H1 (cell line): ENCODE results near the gene CAPN13. TPM values are rescaled to one million over a fixed set of nuclear protein-coding genes. Genes with fewer than 3 reads are reported as not detected.

Experiments
- CTCF ChIA-PET: fragments of 300-600 bp; sonication (Branson Sonifier 250); formaldehyde crosslinking; loops from one replicate; lab custom pipeline; 2021; ENCODE audit not compliant: partially characterized antibody; lab: Charles Lee
- POLR2A ChIA-PET: fragments of 300-600 bp; sonication (Branson Sonifier 250); formaldehyde crosslinking; loops from one replicate; lab custom pipeline; 2021; ENCODE audit warnings: inconsistent platforms; ENCODE audit not compliant: partially characterized antibody; lab: Charles Lee
- DNase-seq, 2 experiments: peaks; one replicate each; pipeline versions ENCODE4 v3.0.0 to v3.0.0-alpha.2; 2010 to 2022; ENCODE audit warnings: low spot score in 2 of 2, low read depth in 1 of 2, mixed read lengths in 1 of 2
- FAIRE-seq: peaks from 2 replicates; lab custom pipeline; 2011; peaks lifted over from hg19 to GRCh38; lab: Jason Lieb, UNC
- H2AFZ ChIP-seq: 2 replicates; pipeline ENCODE4 v1.8.1; 2012; ENCODE audit warnings: low read length, inconsistent platforms
- H2AK5ac ChIP-seq: 2 replicates; pipeline ENCODE4 v1.6.1; 2013; ENCODE audit warnings: low read depth, low read length
- H2BK120ac ChIP-seq: replicated peaks from 2 replicates; pipeline ENCODE3; 2013; ENCODE audit warnings: low read depth, low read length, inconsistent platforms
- H2BK12ac ChIP-seq: 2 replicates; pipeline ENCODE4 v1.6.1; 2013; ENCODE audit warnings: low read depth, low read length
- H2BK15ac ChIP-seq: 2 replicates; pipeline ENCODE4 v1.6.1; 2013; ENCODE audit warnings: low read length
- H2BK20ac ChIP-seq: 2 replicates; pipeline ENCODE4 v1.6.1; 2013; ENCODE audit warnings: low read length
- H2BK5ac ChIP-seq: 2 replicates; pipeline ENCODE4 v1.6.1; 2013; ENCODE audit warnings: low read depth, low read length
- H3K14ac ChIP-seq: 2 replicates; pipeline ENCODE4 v1.6.1; 2013; ENCODE audit warnings: inconsistent platforms; ENCODE audit not compliant: insufficient read length
- H3K18ac ChIP-seq: 2 replicates; pipeline ENCODE4 v1.6.1; 2013; ENCODE audit warnings: low read length; ENCODE audit errors: extremely low read depth
- H3K23ac ChIP-seq: 2 replicates; pipeline ENCODE4 v1.6.1; 2013; ENCODE audit warnings: inconsistent platforms; ENCODE audit not compliant: insufficient read length
- H3K23me2 ChIP-seq: 2 replicates; pipeline ENCODE4 v1.6.1; 2013; ENCODE audit warnings: low read depth, low read length
- H3K27ac ChIP-seq: 2 replicates; pipeline ENCODE4 v1.6.1; 2011; ENCODE audit warnings: low read depth, low read length, inconsistent platforms
- H3K27me3 ChIP-seq, 4 experiments: replicated peaks in 1 of 4; 1 replicate in 1 of 4; 2 replicates in 3 of 4; pipeline versions ENCODE4 v1.6.1 to v1.8.1; 2011 to 2013; ENCODE audit warnings: low read length in 3 of 4, mild to moderate bottlenecking in 3 of 4, inconsistent platforms in 2 of 4, mixed read lengths in 2 of 4, moderate library complexity in 1 of 4; ENCODE audit not compliant: control insufficient read depth in 3 of 4, insufficient read depth in 3 of 4; ENCODE audit errors: extremely low read depth in 1 of 4
- H3K36me3 ChIP-seq, 4 experiments: 2 replicates each; pipeline versions ENCODE4 v1.6.1 to v1.8.1; 2011 to 2013; ENCODE audit warnings: mild to moderate bottlenecking in 4 of 4, low read length in 3 of 4, moderate library complexity in 2 of 4, control low read depth in 1 of 4, inconsistent platforms in 1 of 4; ENCODE audit not compliant: insufficient read depth in 4 of 4, control insufficient read depth in 2 of 4
- H3K4ac ChIP-seq: replicated peaks from 2 replicates; pipeline ENCODE3; 2013; ENCODE audit warnings: low read length, low read depth, mixed read lengths, inconsistent platforms; ENCODE audit not compliant: insufficient read length
- H3K4me1 ChIP-seq, 4 experiments: replicated peaks in 1 of 4; 1 replicate in 1 of 4; 2 replicates in 3 of 4; pipeline versions ENCODE4 v1.6.1 to v1.8.1; 2011 to 2013; ENCODE audit warnings: low read length in 3 of 4, inconsistent platforms in 2 of 4, mixed read lengths in 1 of 4; ENCODE audit not compliant: insufficient read depth in 4 of 4, control insufficient read depth in 3 of 4
- H3K4me2 ChIP-seq, 2 experiments: 2 replicates each; pipeline versions ENCODE4 v1.6.1 to v1.8.1; 2011 to 2013; ENCODE audit warnings: low read depth in 2 of 2, low read length in 2 of 2, control low read depth in 1 of 2, inconsistent platforms in 1 of 2, mild to moderate bottlenecking in 1 of 2; ENCODE audit not compliant: insufficient read depth in 1 of 2
- H3K4me3 ChIP-seq, 4 experiments: fragments of 200-600, 300-600 bp in 1 of 4; sonication (generic), shearing (Covaris generic), sonication (Bioruptor Twin) in 1 of 4; 2 replicates each; pipeline versions ENCODE4 v1.5.1 to v1.8.1; 2011 to 2016; ENCODE audit warnings: low read length in 4 of 4, low read depth in 3 of 4, control low read depth in 2 of 4, inconsistent platforms in 2 of 4, mild to moderate bottlenecking in 2 of 4, mixed read lengths in 1 of 4, moderate library complexity in 1 of 4; ENCODE audit not compliant: insufficient read depth in 2 of 4; ENCODE audit errors: extremely low read depth in 1 of 4
- H3K56ac ChIP-seq: replicated peaks from 2 replicates; pipeline ENCODE3; 2013; ENCODE audit warnings: low read depth, mild to moderate bottlenecking, mixed read lengths, low read length, inconsistent platforms; ENCODE audit not compliant: insufficient read length
- H3K79me1 ChIP-seq: 2 replicates; pipeline ENCODE4 v1.6.1; 2013; ENCODE audit warnings: low read depth, low read length, control low read depth
- H3K79me2 ChIP-seq, 2 experiments: 2 replicates each; pipeline versions ENCODE4 v1.6.1 to v1.8.1; 2012 to 2013; ENCODE audit warnings: low read length in 2 of 2, mild to moderate bottlenecking in 2 of 2, inconsistent platforms in 1 of 2; ENCODE audit not compliant: insufficient read depth in 2 of 2, control insufficient read depth in 1 of 2
- H3K9ac ChIP-seq, 4 experiments: replicated peaks in 1 of 4; 1 replicate in 1 of 4; 2 replicates in 3 of 4; pipeline versions ENCODE4 v1.6.1 to v1.8.1; 2011 to 2013; ENCODE audit warnings: low read depth in 3 of 4, low read length in 3 of 4, control low read depth in 2 of 4, mild to moderate bottlenecking in 2 of 4, moderate library complexity in 2 of 4, inconsistent platforms in 1 of 4; ENCODE audit errors: extremely low read depth in 1 of 4
- H3K9me3 ChIP-seq, 2 experiments: 2 replicates each; pipeline versions ENCODE4 v1.6.1 to v1.8.1; 2012 to 2013; ENCODE audit warnings: mild to moderate bottlenecking in 2 of 2, moderate library complexity in 2 of 2, control low read depth in 1 of 2, inconsistent platforms in 1 of 2, low read depth in 1 of 2, low read length in 1 of 2, mixed read lengths in 1 of 2; ENCODE audit not compliant: insufficient read depth in 2 of 2
- H4K20me1 ChIP-seq, 2 experiments: replicated peaks in 1 of 2; 2 replicates each; pipeline versions ENCODE3 to v1.8.1; 2011 to 2013; ENCODE audit warnings: inconsistent platforms in 2 of 2, low read length in 2 of 2, mild to moderate bottlenecking in 1 of 2; ENCODE audit not compliant: insufficient read depth in 2 of 2, control insufficient read depth in 1 of 2
- H4K5ac ChIP-seq: 2 replicates; pipeline ENCODE4 v1.6.1; 2013; ENCODE audit warnings: low read length, low read depth, mixed read lengths, inconsistent platforms; ENCODE audit not compliant: insufficient read length
- H4K8ac ChIP-seq: 2 replicates; pipeline ENCODE4 v1.8.0; 2013; ENCODE audit warnings: mild to moderate bottlenecking, moderate library complexity, low read length, inconsistent platforms; ENCODE audit not compliant: insufficient read depth; ENCODE audit errors: extremely low read depth
- H4K91ac ChIP-seq: replicated peaks from 2 replicates; pipeline ENCODE3; 2013; ENCODE audit warnings: low read length, mixed read lengths, inconsistent platforms; ENCODE audit not compliant: insufficient read length
- ASH2L ChIP-seq: fragments of 200-600, 300-600 bp; sonication (generic); IDR thresholded peaks from one replicate; pipeline ENCODE4 v1.7.1; 2017; ENCODE audit warnings: low read length
- EP300 ChIP-seq, 2 experiments: IDR thresholded peaks; 1 replicate in 1 of 2; 2 replicates in 1 of 2; pipeline ENCODE4 v1.6.1; 2011 to 2012; ENCODE audit warnings: low read depth in 2 of 2, low read length in 2 of 2, mild to moderate bottlenecking in 2 of 2, borderline replicate concordance in 1 of 2, inconsistent platforms in 1 of 2, moderate library complexity in 1 of 2
- GABPA ChIP-seq: IDR thresholded peaks from 2 replicates; pipeline ENCODE4 v1.6.1; 2011; ENCODE audit warnings: mild to moderate bottlenecking, low read length, moderate library complexity, borderline replicate concordance; ENCODE audit not compliant: insufficient read depth
- JUND ChIP-seq: IDR thresholded peaks from 2 replicates; pipeline ENCODE4 v1.6.1; 2011; ENCODE audit warnings: mild to moderate bottlenecking, improper control_type of control experiment, low read length
- NANOG ChIP-seq: IDR thresholded peaks from 2 replicates; pipeline ENCODE4 v1.6.1; 2011; ENCODE audit warnings: low read length, low read depth, mild to moderate bottlenecking, inconsistent platforms; ENCODE audit not compliant: insufficient read depth, poor library complexity, severe bottlenecking
- NRF1 ChIP-seq: IDR thresholded peaks from 2 replicates; pipeline ENCODE4 v1.6.1; 2011; ENCODE audit warnings: mild to moderate bottlenecking, low read depth, low read length, improper control_type of control experiment
- POU5F1 ChIP-seq: IDR thresholded peaks from 2 replicates; pipeline ENCODE4 v1.6.1; 2011; ENCODE audit warnings: low read depth, mild to moderate bottlenecking, low read length, moderate library complexity
- RFX5 ChIP-seq: IDR thresholded peaks from 2 replicates; pipeline ENCODE4 v1.6.1; 2011; ENCODE audit warnings: low read depth, low read length, improper control_type of control experiment, borderline replicate concordance
- RNF2 ChIP-seq: fragments of 200-900, 300-1000 bp; sonication (generic); IDR thresholded peaks from 2 replicates; pipeline ENCODE4 v1.7.1; 2016; ENCODE audit warnings: borderline replicate concordance, low read depth, mild to moderate bottlenecking, antibody characterized with exemption, low read length; ENCODE audit not compliant: poor library complexity, severe bottlenecking; ENCODE audit errors: missing control alignments
- RXRA ChIP-seq: IDR thresholded peaks from 2 replicates; pipeline ENCODE4 v1.6.1; 2011; ENCODE audit warnings: low read depth, mild to moderate bottlenecking, low read length, moderate library complexity; ENCODE audit not compliant: insufficient read depth
- SP2 ChIP-seq: IDR thresholded peaks from 2 replicates; pipeline ENCODE4 v1.6.1; 2012; ENCODE audit warnings: mild to moderate bottlenecking, low read length, inconsistent platforms
- TAF7 ChIP-seq: optimal IDR thresholded peaks from 2 replicates; pipeline ENCODE3; 2011; ENCODE audit warnings: low read depth, mild to moderate bottlenecking, inconsistent platforms, low read length, moderate library complexity, borderline replicate concordance
- TCF12 ChIP-seq: IDR thresholded peaks from 2 replicates; pipeline ENCODE4 v1.6.1; 2011; ENCODE audit warnings: low read depth, mild to moderate bottlenecking, low read length
- WGBS, 2 experiments: shearing (Covaris generic) in 1 of 2; methylation state at CpG; one replicate each; pipeline versions ENCODE4 v1.1.6 to v1.1.7; 2013 to 2015; ENCODE audit warnings: low lambda C conversion rate in 2 of 2, mixed read lengths in 2 of 2, inconsistent platforms in 1 of 2, low coverage in 1 of 2, missing lambda C conversion rate in 1 of 2; ENCODE audit not compliant: insufficient replicate concordance in 2 of 2, insufficient coverage in 1 of 2, insufficient read length in 1 of 2; ENCODE audit errors: extremely low coverage in 1 of 2, missing lambda C conversion rate in 1 of 2; 5-methylcytosine and 5-hydroxymethylcytosine counted together
- polyA plus RNA-seq, 7 experiments: library from polyadenylated mRNA; depleted of rRNA in 3 of 7; stranded (reverse) in 5 of 7; unstranded in 2 of 7; fragments of >200 nt in 5 of 7; fragments of 200-250 nt in 2 of 7; gene quantifications; 1 replicate in 5 of 7; 2 replicates in 1 of 7; 4 replicates in 1 of 7; pipeline versions ENCODE4 v1.2.1 to v1.2.3, GENCODE V29; 2011 to 2013; ENCODE audit warnings: missing spikeins in 2 of 7, mixed read lengths in 2 of 7
- total RNA-seq: library from RNA; stranded (reverse); fragmentation: NEBNext Ultra II Directional; extraction: Animal tissue kit (Norgen Biotek cat#: 25700); gene quantifications from 2 replicates; pipeline ENCODE4 v1.2.1, GENCODE V29; 2021

The CAPN13 gene
- total and polyA plus RNA-seq, 2 of the 8 experiments (the other 6 are each of a cell fraction or from before 2014, with no cell fraction given) = 2.4 TPM

DNA sequence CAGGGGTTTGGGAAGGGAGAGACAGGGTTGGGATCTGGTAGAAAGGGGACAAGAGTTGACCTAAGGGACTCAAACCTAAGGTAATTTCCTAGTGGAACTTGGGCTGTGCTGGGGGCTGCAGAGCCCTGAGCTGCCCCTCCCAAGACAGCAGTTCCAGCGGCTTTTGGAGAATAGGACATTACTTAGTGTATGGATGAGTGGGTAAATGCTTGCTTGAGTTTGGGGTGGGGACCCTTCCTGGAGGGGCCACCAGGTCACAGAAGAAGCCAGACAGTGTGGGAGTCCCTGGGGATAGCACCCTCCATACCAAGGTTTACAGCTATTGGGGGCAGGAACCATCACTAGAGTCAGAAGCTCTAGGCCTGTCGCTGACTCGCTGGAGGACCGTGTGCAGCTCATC, 111.5 kb downstream of the CAPN13 start:
- Histone ChIP-seq H2AK5ac (no peak overlapping the region), H2BK120ac (no peak overlapping the region), H3K9ac (no peak overlapping the region), H2BK12ac (no peak overlapping the region), H3K56ac (no peak overlapping the region), H2BK20ac (no peak overlapping the region), H3K4me3 (no peak overlapping the region), H3K4me1 (no peaks in the 10 kb centered on the region), H3K27me3 (no peaks in the 10 kb centered on the region), H2BK5ac (no peak overlapping the region), H2BK15ac (no peak overlapping the region), H3K14ac (no peak overlapping the region), H3K23me2 (no peaks in the 10 kb centered on the region), H3K4ac (no peak overlapping the region), H2AFZ (no peak overlapping the region), H3K9me3 (peaks cover 8 to 11% of the 10 kb centered on the region in 2 experiments; a peak in 3 of 4 replicates), H3K18ac (no peak overlapping the region), H3K27ac (no peak overlapping the region), H4K20me1 (no peaks in the 10 kb centered on the region), H3K79me2 (no peaks in the 10 kb centered on the region), H3K4me2 (no peak overlapping the region), H3K79me1 (no peaks in the 10 kb centered on the region), H4K8ac (no peak overlapping the region), H3K23ac (no peak overlapping the region), H4K5ac (no peak overlapping the region), H3K36me3 (no peaks in the 10 kb centered on the region), H4K91ac (no peak overlapping the region)
- POLR2A ChIA-PET = no interaction called here
- DNase-seq (no peak), FAIRE-seq (no peak)
- 67% methylated on average over 4 of the region's 4 CpGs; no CpG with 5 or more reads in 1 of the 2 experiments for WGBS, 2 experiments
- CTCF ChIA-PET = interaction anchor here (0.6 to 13.9 kb wide), 6 partner anchors 8 to 531 kb away, joined by 3 to 217 read pairs (median 19); no protein-coding TSS in a partner anchor
- TF ChIP-seq RNF2 (no peak), POU5F1 (no peak), TCF12 (no peak), JUND (no peak), NANOG (no peak), RFX5 (no peak), GABPA (no peak), NRF1 (no peak), ASH2L (no peak), SP2 (no peak), EP300 (IDR thresholded peaks at IDR 0.05; ENCODE audit: borderline replicate concordance in 1 of 2, low read depth in 2 of 2, low read length in 2 of 2) (no peak), TAF7 (no peak), RXRA (no peak)
